NOMO-1 treated with DMSO at 0.1 percent for 48 hours (cell line): ENCODE data around the gene LRRC63.
A peak's percentile ranks its signal among the peaks of the same experiment; 100 is the strongest.
"Not testable (repeated sequence)": the region's sequence is repeated elsewhere in the genome, so short reads cannot be mapped to it uniquely, and the experiment has no call there.

Source experiments
- DNase-seq: peaks from one replicate; lab custom pipeline; 2025; ENCODE audit not compliant: unreplicated experiment; lab: John Stamatoyannopoulos, UW

The LRRC63 gene, protein sequence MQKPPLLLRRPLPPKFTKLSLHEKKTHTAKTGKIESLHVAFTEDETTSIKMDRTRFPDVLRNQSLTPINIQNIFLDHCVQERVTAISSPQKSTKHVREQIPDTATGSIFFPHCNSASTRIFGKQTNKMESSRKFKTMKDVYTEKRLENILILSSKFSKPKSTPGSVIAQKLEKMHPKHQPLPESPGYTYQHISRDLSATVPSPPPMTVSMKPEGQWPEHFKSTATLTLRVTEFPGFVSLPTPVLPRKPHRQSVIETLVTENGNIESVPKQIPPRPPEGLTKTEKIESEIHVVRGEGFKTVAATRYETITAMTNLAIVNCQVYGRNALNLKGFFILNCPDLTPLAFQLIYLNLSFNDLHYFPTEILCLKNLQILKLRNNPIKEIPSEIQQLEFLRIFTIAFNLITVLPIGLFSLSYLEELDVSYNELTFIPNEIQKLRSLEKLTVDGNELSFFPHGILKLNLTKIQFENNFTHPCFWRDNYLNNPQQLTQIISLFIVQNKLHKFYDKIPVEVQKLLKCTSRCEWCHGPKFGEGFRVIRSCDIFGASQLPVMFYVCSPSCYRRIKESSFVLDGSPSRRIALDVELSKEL

DNA sequence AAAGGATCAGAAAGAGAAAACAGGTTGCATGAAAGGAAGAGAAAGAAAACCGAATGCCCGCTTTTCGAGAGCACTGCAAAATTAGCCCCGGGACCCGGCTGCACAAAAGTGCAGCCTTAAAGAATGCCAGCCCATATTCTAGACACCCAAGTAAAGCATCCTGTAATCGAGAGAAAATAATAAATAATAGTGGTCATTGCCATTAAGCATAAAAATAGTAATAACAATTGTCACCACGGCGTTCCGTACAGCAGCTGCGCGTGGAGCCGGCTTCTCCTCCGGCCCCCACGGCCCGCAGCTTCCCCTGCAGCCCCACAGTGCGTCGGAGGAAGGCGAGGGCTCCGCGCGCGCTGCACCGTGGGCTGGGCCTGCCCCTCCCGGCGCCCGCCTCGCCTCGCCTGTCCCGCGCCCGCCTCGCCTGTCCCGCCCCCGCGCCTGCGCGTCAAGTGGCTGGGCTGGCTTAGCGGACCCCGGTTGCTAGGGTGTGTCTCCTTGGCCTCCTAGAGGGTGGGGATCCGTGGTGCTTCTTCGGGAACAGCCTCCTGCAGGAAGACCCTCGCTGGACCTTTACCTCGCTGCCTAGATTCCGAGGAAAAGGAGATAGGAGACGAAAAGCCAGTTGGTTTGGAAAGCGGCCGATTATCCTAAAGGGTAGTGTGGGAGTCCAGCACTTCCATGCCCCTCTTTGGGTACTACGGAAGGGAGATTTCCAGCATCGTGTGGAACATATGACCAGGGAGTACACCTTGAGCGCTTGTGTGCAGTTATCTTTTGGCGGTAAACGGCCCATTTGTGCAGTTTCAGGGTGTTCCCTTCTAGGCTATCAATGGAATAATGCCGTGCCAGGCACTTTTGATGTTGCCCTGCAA is at the start of gene LRRC63:
LRRC63 (plus strand) TSS at position 446 of the 869 bp plus-strand sequence. CDS start 1,107 bp downstream, outside the sequence.
- peak; percentile 80 for DNase-seq

DNA sequence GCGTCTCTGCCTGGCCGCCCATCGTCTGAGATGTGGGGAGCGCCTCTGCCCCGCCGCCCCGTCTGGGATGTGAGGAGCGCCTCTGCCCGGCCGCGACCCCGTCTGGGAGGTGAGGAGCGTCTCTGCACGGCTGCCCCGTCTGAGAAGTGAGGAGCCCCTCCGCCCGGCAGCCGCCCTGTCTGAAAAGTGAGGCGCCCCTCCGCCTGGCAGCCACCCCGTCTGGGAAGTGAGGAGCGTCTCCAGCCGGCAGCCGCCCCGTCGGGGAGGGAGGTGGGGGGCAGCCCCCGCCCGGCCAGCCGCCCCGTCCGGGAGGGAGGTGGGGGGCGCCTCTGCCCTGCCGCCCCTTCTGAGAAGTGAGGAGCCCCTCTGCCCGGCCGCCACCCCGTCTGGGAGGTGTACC is 49.0 kb upstream of the LRRC63 start:
- DNase-seq: not testable (repeated sequence)

DNA sequence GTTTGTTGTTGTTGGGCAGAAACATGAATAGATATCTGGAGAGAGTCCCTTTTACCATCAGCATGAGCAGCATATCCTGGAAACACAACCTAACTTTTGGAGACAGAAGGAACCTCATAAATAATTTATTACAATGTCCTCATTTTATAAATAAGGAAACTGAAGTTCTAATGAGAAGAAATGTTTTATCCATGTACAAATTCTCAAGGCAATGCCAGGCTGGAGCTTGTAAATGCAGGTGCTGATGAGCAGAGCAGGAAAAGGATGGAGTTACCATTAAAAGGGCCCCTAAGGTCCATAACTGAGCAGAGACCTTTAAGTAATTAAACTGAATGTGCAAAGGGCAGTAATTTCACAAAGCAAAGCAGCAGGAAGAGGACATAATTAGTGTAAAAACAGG is 47.1 kb upstream of the LRRC63 start:
- DNase-seq: no peak

DNA sequence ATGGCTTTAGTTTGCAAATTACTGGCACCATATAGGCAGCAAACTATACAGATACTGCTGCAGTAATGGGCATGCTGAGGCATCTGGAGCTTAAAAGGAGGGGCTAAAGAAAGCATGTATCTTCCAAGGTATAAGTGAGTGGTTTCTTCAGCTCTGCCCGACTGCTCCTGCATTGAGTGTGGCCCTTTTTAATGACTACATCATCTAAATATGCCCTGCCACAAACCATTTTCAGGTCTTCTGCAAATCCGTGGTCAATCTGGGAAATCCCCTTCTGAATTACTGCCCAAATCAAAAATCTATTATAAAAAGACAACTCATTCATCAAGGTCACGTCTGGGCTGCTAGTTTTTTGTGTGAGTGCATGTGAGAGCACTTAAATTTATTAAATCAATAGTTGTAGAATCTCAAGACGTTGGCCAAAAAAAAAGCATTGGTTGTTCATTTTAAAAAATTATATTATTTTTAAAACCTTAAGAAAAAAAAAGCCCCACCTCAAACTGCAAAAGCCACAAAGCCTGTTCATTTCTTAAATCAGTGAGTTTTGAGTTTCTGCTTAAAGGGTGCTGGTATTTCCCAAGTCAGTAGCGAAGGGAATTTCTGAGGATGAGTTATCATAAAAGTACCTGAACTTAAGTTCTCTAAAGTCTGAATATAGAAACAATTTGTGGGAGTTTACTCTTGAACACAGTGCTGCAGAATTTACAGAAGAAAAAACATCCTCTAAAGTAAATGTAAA is 46.1 kb upstream of the LRRC63 start:
- DNase-seq: no peak

DNA sequence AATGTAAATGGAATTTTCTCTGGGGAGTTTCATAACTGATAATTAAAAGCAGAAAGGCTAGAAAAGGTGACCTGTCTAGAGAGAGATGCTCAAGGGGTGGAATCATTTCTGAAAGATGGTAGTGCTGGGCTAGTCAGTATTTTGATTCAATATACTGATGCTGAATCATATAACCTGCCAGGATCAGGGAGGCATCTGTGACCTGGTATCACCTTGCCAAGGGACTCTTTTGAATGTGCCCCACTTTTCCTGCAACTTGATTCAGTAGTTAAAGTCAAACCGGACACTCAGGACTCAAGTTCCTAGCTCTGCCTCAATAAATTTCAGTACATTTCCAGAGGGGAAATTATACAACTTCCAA is 45.5 kb upstream of the LRRC63 start:
- no peak for DNase-seq

DNA sequence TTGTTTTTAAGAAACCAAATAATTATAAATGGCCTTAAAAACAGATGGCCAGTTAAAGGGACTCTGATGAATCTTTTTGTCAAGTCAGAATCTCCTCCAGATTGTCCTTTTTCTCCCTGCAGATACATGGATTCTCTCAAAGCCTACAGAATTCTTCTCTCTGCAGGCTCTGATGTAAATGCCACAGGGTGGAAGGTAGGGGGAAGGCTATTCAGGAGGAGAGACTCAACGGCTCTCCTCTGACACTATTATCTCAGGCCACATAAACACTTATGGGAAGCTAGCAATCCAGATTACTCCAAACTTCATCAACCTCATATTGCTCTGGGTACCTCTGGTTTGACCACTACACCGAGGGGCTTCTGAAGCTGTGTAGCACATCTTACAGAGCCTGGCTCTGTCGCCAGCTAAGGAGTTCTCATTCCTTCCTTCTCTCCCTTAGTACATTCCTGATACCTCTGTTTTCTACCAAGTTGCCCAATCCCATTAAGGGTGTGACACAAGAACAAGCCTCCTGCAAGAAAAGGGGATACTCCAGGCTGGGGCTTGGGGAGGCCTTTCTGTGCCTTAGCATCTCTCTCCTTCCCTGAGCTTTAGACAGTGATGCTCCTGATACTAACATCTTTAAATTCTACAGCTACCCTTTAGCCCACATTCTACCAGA is 44.6 kb upstream of the LRRC63 start:
- no peak for DNase-seq

DNA sequence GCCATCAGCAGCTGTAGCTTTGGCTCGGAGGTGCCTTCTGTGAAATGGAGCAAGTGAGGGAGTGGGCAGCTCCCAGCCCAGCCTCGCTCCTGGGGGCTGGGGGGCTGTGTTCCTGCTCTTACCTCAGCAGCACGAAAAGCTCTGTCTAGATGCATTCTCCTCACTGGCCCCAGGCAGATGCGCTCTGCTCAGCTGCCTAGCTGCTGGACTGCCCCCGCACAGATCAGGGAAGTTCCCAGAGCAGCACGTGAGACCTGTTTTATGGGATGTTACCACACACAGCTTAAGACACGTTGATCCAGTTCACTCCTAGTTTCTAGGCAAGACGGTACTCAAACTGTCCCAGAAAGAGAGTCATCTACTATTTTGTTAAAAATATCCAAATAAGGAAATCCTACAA is 43.4 kb upstream of the LRRC63 start:
- peak; percentile 65 for DNase-seq

DNA sequence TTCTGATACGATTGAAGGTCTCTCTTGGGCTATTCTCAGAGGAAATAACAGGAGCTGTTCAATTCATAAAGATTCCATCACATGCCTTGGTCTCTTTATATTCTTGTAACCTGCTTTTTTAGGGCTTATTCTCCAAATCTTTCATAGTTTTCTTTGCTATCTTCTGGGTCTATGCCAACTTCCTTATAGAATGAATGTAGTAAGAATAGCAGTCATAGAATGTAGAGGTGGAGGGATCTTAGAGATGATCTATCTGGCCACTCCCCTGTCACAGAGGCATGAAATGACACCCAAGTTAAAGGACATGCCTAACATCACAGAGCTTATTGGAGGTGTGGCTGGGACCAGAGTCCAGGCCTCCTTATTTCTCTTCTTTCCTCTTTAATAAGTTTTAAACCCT is 42.9 kb upstream of the LRRC63 start:
- DNase-seq: peak; percentile 62

DNA sequence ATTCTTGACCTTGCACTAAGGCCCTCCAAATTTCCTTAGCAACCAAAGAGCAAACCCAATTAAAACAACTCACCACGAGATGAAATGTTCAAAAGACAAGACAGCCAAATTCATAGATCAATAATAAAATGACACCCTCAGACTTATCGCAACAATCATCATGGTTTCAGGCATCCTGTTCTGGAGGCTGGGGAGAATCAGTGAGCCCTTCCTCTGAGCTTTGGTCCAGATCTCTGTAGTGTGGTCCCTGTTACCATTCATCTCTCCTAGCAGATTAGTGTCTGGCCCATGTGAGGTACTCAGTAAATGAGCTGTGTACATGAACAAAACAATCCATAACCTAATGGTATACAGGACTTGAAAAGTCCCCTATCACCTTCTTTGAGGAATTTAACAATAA is 42.0 kb upstream of the LRRC63 start:
- DNase-seq: no peak

DNA sequence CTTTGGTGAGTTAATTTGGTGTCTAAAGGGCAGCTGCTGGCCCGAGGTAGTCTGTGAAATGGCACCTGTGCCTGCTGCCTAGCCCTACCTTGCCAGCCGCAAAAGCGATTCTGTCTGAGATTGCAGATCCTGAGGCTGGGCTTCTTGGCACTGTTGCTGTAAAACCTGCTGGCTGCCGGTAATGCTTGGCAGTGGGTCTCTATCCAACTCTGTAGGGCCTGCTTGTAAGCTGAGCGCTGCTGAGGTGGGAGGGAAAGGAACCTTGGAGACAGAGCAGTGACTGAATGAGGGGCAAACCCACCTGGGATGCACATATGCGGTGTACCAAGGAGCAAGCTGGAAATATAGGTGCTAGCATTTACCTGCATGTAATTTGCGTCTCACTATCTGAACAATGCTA is 41.5 kb upstream of the LRRC63 start:
- DNase-seq: no peak

DNA sequence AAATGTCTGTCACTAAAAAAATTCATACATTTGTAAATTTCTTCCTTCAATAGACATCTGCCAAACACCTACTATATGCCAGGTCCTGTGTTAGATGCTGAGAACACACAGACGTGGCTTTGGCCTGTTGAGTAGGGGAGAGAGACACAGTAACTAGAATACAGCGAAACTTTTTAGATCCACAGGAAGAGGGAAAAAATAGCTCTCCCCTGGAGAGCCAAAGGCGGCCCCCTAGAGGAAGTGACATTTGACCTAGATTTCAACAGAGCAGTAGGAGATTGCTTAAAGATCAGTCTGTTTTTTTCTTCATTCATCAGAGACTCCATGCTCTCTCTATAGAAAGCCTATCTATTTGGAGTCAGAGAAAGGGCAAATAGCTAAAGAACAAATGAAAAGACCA is 41.0 kb upstream of the LRRC63 start:
- DNase-seq: peak; percentile 94

DNA sequence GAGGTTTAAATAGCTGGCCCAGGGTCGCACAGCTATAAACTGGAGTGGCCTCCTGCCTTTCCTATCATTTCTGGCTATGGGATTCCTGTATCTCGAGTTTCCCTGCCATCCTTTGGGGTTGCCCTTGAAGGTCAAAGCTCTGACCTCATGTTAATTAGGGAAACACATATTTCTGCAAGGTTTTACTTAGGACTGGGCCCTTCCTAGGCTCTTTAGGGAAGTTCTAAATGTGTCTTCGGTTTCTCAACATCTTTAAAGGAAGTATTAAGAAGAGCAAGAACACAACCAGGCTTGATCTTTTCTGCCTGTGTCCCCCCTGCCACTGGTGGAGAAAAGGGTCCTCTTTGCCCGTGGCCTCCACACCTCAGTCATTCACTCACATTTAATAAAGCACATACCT is 40.5 kb upstream of the LRRC63 start:
- peak; percentile 82 for DNase-seq

DNA sequence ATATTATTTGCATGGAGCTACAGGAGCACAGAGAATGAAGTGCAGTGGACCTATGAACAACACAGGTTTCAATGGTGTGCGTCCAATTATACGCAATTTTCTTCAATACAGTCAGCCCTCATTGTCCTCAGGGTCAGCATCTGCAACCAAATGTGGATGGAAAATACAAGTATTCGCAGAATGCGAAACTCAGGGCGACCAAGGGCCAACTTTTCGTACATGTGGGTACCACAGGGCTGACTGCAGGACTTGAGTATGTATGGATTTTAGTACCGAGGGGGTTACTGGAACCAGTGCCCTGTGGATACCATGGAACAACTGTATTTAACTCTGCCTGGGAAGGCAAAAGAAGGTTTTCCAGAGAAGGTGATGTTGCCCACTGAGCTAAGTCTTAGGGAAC is 40.0 kb upstream of the LRRC63 start:
- no peak for DNase-seq

DNA sequence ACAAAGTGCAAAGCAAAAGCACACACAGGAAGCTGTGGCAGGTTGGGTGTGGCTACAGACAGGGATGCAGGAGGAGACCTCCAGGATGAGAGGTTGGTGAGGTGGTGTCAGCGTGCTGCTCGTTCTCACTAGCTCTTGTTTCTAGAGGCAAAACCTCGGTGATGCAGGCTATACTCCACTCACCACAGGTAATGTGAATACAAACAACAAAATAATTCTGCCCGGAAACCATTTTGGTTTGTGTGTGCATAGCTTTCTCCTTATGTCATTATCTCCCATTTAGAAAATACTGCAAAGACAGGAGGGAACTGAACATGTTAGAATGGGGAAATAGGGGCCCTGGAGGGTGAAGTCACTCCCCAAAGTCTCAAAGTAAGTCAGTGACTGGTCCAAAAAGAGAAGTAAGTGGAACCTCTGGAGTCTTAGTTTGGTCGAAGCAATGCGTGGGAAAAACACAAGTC is 39.2 kb upstream of the LRRC63 start:
- DNase-seq: peak; percentile 91

DNA sequence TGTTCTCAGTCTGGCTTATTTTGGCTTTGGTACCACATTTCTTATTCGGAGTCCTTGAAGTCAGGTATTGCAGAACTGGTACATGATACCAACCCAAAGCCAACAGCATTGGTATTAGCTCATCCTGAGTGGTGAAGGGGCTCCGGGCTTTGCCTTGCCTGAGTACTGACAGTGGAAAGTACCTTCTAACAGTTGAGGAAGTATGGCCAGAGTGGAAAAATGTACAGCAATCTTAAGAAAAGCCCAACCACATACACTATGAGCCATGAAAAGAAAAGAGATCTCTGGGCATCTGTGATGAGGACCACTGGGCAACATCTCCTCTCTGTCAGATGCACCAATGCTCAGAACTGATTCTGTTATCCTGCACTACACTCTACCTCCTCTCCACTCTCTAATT is 38.1 kb upstream of the LRRC63 start:
- DNase-seq: peak; percentile 43

DNA sequence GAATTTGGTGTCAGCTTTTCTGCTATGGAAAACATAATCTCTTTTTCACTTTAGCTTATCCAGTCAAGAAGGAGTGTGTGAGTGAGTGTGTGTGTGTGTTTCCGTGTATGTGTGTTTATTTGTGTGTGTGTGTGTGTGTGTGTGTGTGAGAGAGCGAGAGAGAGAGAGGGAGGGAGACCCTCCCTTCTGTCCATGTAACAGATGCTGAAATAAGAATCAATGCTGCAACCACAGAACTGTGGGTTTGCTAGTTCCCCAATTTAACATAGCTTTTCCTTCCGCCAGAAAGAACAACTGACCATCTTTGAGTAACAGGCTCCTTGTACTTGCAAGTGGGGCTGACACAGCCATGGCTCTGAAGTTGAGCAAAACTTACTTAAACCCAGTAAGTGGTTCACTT is 35.0 kb upstream of the LRRC63 start:
- DNase-seq: peak; percentile 97

DNA sequence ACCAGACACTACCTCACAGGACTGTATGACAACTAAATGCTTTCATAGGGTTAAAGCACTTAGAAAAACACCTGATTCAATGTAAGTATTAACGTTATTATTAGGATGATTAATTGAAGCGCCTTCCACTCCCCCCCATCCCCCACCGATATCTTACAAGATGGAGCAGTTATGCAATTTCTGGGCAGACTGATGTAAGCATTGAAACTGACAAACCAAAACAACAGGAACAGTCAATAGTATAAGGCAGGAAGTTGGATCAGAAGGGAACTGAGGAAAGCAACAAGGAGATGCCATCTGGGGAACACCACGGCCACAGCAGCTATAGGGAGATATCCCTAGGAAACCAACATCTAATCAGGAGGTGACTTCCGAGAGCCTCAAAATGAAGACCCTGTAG is 33.6 kb upstream of the LRRC63 start:
- peak; percentile 59 for DNase-seq

DNA sequence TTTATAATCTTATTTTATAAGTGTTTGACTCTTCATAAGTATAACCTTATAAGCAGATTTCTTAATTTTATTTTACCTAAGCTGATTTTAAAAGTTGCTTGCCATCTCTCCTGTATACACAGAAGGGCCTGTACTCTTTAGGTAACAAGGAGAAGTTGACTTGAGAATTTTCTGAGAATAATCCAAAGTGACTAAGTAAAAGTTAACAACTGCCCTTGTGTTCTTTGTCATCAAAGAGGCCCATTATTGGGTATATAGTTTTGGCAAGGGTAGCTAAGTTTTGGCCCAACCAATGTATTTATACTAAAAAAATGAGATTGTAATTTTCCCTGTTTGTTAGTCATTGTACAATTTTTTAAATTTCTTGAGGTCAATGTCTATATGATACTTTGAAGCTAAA is 32.9 kb upstream of the LRRC63 start:
- no peak for DNase-seq

DNA sequence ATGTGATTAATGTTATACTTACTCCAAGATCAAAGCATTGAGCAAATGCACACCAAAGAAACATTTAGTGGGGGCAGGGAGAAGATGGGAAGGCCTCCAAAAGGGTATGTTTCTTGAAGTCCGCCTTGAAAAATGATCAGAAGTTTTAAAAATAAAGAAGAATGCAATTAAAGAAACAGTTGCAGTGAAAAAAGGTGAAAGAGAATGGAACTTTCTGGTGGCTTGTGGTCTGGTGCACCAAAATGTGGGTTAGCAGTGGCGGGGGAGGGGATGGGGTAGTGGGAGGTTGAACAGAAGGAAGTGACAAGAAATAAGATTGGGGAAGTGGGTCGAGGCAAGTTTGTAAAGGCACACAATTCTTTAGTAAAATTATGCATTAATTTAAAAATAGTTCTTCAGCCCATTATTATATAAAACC is 32.2 kb upstream of the LRRC63 start:
- peak; percentile 86 for DNase-seq

DNA sequence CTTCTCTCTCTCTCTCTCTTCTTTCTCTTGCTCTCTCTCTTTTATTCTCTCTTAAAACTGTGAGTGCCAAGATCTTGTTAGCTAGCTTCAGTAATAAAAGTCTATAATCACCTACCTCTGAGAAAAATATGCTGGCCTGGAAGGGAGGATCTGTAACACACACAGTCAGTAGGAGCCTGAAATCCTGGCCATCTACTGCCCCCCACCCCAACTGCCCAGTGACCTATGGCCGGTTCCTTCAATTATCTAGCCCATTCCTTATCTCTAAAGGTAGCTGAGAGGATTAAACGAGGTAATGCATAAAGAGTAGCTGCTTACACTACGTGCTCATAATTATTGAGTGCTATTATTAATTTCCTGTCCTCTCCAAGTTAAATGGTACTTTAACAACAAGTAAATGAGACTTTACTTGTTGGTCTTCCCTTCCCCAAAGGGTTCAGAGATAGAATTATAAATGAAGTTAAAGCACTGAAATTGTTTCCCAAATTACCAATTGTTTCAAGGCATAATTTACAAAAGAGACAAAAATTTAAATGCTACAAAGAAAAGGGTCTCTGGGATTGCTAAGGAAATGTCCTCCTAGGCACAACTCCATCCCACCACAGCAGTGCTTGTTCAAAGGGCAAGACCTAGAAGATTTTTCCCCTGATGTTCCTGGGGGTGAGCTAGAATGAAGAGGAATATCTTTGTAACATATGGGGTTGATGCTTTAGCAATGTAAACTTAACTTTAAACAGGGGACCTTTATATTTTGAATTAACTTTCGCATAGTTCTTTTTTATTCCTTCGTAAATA is 31.6 kb upstream of the LRRC63 start:
- no peak for DNase-seq
